ENCODE results near the gene PNPLA6. TPM values are rescaled to one million over a fixed set of nuclear protein-coding genes. Genes with fewer than 3 reads are reported as not detected.

The PNPLA6 gene
- total RNA-seq, 2 experiments from 2014 or later = 62.0 to 70.9 TPM

GRCh38 chr19:7522923-7523667, 12.4 kb upstream of the PNPLA6 start:
- Histone ChIP-seq H3K27ac (ENCODE audit: low read depth in 1 of 2, low read length in 2 of 2) (no peak overlapping the region), H3K4me3 (ENCODE audit: low read length) (peak overlapping the region; percentile 72), H3K9me3 (ENCODE audit: control insufficient read depth in 1 of 2, insufficient read depth in 1 of 2, low read length in 2 of 2) (peaks cover 0 to 4% of the 10 kb centered on the region in 2 experiments), H3K4me1 (ENCODE audit: insufficient read depth, low read length) (peaks cover 19% of the 10 kb centered on the region), H3K36me3 (ENCODE audit: insufficient read depth, low read length) (peaks cover 9% of the 10 kb centered on the region), H3K27me3 (ENCODE audit: control insufficient read depth in 1 of 2, insufficient read depth in 2 of 2, low read length in 2 of 2) (no peaks in the 10 kb centered on the region)
- intact Hi-C loops (cut with DNase I, micrococcal nuclease) = loop anchor here (1.0 to 2.0 kb wide), 2 partner anchors 11 to 34 kb away; partner anchors contain the start of gene PEX11G (in 1 of the 2)
- peaks cover 14% of the 10 kb centered on the region for H3K4me1 Mint-ChIP-seq (ENCODE audit: low read depth)
- ChIA-PET CTCF (interaction anchor here (1.7 to 2.5 kb wide), 2 partner anchors 11 to 45 kb away, joined by 5 to 7 read pairs; no protein-coding TSS in a partner anchor), POLR2A (interaction anchor here (0.6 to 3.8 kb wide), 13 partner anchors 9 to 1151 kb away, joined by 3 to 50 read pairs (median 3); partner anchors contain the start of genes ALKBH7, PET100, PNPLA6 and SNAPC2)
- TF ChIP-seq CTCF (IDR thresholded peaks at IDR 0.05) = no peak
- no peak for ATAC-seq (ENCODE audit: poor library complexity)
- no peaks in the 10 kb centered on the region for H3K27me3 Mint-ChIP-seq
- peak overlapping the region; percentile 67 for H3K4me3 Mint-ChIP-seq
- no peaks in the 10 kb centered on the region for H3K9me3 Mint-ChIP-seq
- peak in 1 of 14 experiments; percentile 32 for DNase-seq
- H3K36me3 Mint-ChIP-seq (ENCODE audit: low read depth) = peaks cover 7% of the 10 kb centered on the region
- H3K27ac Mint-ChIP-seq = no peak overlapping the region

- no peak overlapping the region for H3K27ac ChIP-seq (ENCODE audit: low read depth in 1 of 2, low read length in 2 of 2)
- H3K9me3 Mint-ChIP-seq = no peaks in the 10 kb centered on the region
- H3K27me3 ChIP-seq (ENCODE audit: control insufficient read depth in 1 of 2, insufficient read depth in 2 of 2, low read length in 2 of 2) = no peaks in the 10 kb centered on the region
- peaks cover 7% of the 10 kb centered on the region for H3K36me3 Mint-ChIP-seq (ENCODE audit: low read depth)
- ATAC-seq (ENCODE audit: poor library complexity) (no peak), DNase-seq (no peak)
- peaks cover 14% of the 10 kb centered on the region for H3K4me1 Mint-ChIP-seq (ENCODE audit: low read depth)
- peaks cover 9% of the 10 kb centered on the region for H3K36me3 ChIP-seq (ENCODE audit: insufficient read depth, low read length)
- no peak overlapping the region for H3K27ac Mint-ChIP-seq
- ChIA-PET POLR2A (interaction anchor here (1.3 to 3.8 kb wide), 2 partner anchors 11 to 176 kb away, joined by 3 to 50 read pairs; partner anchors contain the start of genes ARHGEF18 and PNPLA6), CTCF (no interaction called here)
- TF ChIP-seq CTCF (IDR thresholded peaks at IDR 0.05) = no peak
- H3K27me3 Mint-ChIP-seq = no peaks in the 10 kb centered on the region
- H3K4me3 ChIP-seq (ENCODE audit: low read length) = no peak overlapping the region
- no peaks in the 10 kb centered on the region for H3K9me3 ChIP-seq (ENCODE audit: control insufficient read depth in 1 of 2, insufficient read depth in 1 of 2, low read length in 2 of 2)
- H3K4me3 Mint-ChIP-seq = peak overlapping the region; percentile 30
- intact Hi-C loops (cut with DNase I, micrococcal nuclease) = no loop called here
- H3K4me1 ChIP-seq (ENCODE audit: insufficient read depth, low read length) = peaks cover 19% of the 10 kb centered on the region
Observed at GRCh38 chr19:7524523-7524922, 11.0 kb upstream of the PNPLA6 start.

GRCh38 chr19:7524992-7525739, 10.4 kb upstream of the PNPLA6 start:
- intact Hi-C loops (cut with DNase I, micrococcal nuclease) = no loop called here
- H3K27me3 Mint-ChIP-seq = no peaks in the 10 kb centered on the region
- no peak for ATAC-seq (ENCODE audit: poor library complexity)
- H3K36me3 Mint-ChIP-seq (ENCODE audit: low read depth) = peaks cover 8% of the 10 kb centered on the region
- Histone ChIP-seq H3K4me1 (ENCODE audit: insufficient read depth, low read length) (peaks cover 19% of the 10 kb centered on the region), H3K4me3 (ENCODE audit: low read length) (no peak overlapping the region), H3K36me3 (ENCODE audit: insufficient read depth, low read length) (peaks cover 9% of the 10 kb centered on the region), H3K27ac (ENCODE audit: low read depth in 1 of 2, low read length in 2 of 2) (no peak overlapping the region), H3K9me3 (ENCODE audit: control insufficient read depth in 1 of 2, insufficient read depth in 1 of 2, low read length in 2 of 2) (no peaks in the 10 kb centered on the region), H3K27me3 (ENCODE audit: control insufficient read depth in 1 of 2, insufficient read depth in 2 of 2, low read length in 2 of 2) (no peaks in the 10 kb centered on the region)
- CTCF ChIA-PET = no interaction called here
- POLR2A ChIA-PET = interaction anchor here (1.3 kb wide), 1 partner anchor 176 kb away, joined by 3 read pairs; the partner anchor contains the start of gene ARHGEF18
- H3K9me3 Mint-ChIP-seq = no peaks in the 10 kb centered on the region
- H3K4me1 Mint-ChIP-seq (ENCODE audit: low read depth) = peaks cover 14% of the 10 kb centered on the region
- DNase-seq = peak in 1 of 14 experiments; percentile 21
- H3K4me3 Mint-ChIP-seq = no peak overlapping the region
- H3K27ac Mint-ChIP-seq = no peak overlapping the region
- TF ChIP-seq CTCF (IDR thresholded peaks at IDR 0.05) = no peak
